HEK293T (cell line): ENCODE measurements around the gene BTBD7.

Experiments
- CTCF ChIA-PET: fragments of 350-600 bp; formaldehyde crosslinking; extraction: SDS; loops from one replicate; lab custom pipeline; 2021; ENCODE audit warnings: antibody characterized with exemption, inconsistent platforms; lab: Yijun Ruan, JAX
- POLR2A ChIA-PET: fragments of 350-600 bp; formaldehyde crosslinking; extraction: SDS; loops from one replicate; lab custom pipeline; 2020; ENCODE audit warnings: antibody characterized with exemption, inconsistent platforms; lab: Yijun Ruan, JAX
- DNase-seq: peaks from one replicate; pipeline ENCODE4 v3.0.0; 2012; ENCODE audit warnings: mixed read lengths; ENCODE audit errors: extremely low spot score
- ARNT ChIP-seq: fragments of 450-650 bp; IDR thresholded peaks from 2 replicates; pipeline ENCODE4 v1.6.1; 2017; ENCODE audit warnings: mild to moderate bottlenecking
- BHLHE40 ChIP-seq: fragments of 450-650 bp; IDR thresholded peaks from 2 replicates; pipeline ENCODE4 v1.6.1; 2016; ENCODE audit warnings: mild to moderate bottlenecking, moderate library complexity, borderline replicate concordance
- CTBP1 ChIP-seq: fragments of 450-650 bp; IDR thresholded peaks from 2 replicates; pipeline ENCODE4 v1.6.1; 2016; ENCODE audit warnings: borderline replicate concordance
- ELF4 ChIP-seq: fragments of 450-650 bp; IDR thresholded peaks from 2 replicates; pipeline ENCODE4 v1.6.1; 2017; ENCODE audit warnings: antibody characterized with exemption
- FOXA1 ChIP-seq: fragments of 450-650 bp; IDR thresholded peaks from 2 replicates; pipeline ENCODE4 v1.6.1; 2016; ENCODE audit warnings: mild to moderate bottlenecking
- FOXK2 ChIP-seq: fragments of 450-650 bp; IDR thresholded peaks from 2 replicates; pipeline ENCODE4 v1.6.1; 2016; ENCODE audit warnings: mild to moderate bottlenecking
- FOXM1 ChIP-seq: fragments of 450-650 bp; IDR thresholded peaks from 2 replicates; pipeline ENCODE4 v1.6.1; 2017; ENCODE audit warnings: mild to moderate bottlenecking, borderline replicate concordance
- HDGF ChIP-seq: fragments of 450-650 bp; IDR thresholded peaks from 2 replicates; pipeline ENCODE4 v1.6.1; 2017; ENCODE audit warnings: antibody characterized with exemption, borderline replicate concordance
- L3MBTL2 ChIP-seq: fragments of 450-650 bp; conservative IDR thresholded peaks from 2 replicates; pipeline ENCODE4 v1.6.1; 2016; ENCODE audit warnings: mild to moderate bottlenecking
- LEF1 ChIP-seq: fragments of 450-650 bp; IDR thresholded peaks from 2 replicates; pipeline ENCODE4 v1.6.1; 2017; ENCODE audit warnings: mild to moderate bottlenecking, borderline replicate concordance
- NFRKB ChIP-seq: fragments of 450-650 bp; IDR thresholded peaks from 2 replicates; pipeline ENCODE4 v1.6.1; 2016; ENCODE audit warnings: mild to moderate bottlenecking, moderate library complexity
- SP1 ChIP-seq: fragments of 450-650 bp; IDR thresholded peaks from 2 replicates; pipeline ENCODE4 v1.6.1; 2017
- SUZ12 ChIP-seq: fragments of 450-650 bp; IDR thresholded peaks from 2 replicates; pipeline ENCODE4 v1.6.1; 2016; ENCODE audit warnings: mild to moderate bottlenecking
- TARDBP ChIP-seq: fragments of 450-650 bp; IDR thresholded peaks from 2 replicates; pipeline ENCODE4 v1.6.1; 2016
- ZNF384 ChIP-seq: fragments of 450-650 bp; IDR thresholded peaks from 2 replicates; pipeline ENCODE4 v1.6.1; 2016
- TF ChIP-seq, protein P1 (sequence below): fragments of 450-650 bp; IDR thresholded peaks from 2 replicates; pipeline ENCODE4 v1.6.1; 2016

BTBD7 gene

GRCh38 chr14:93331002-93331727, 1.7 kb downstream of the BTBD7 start:
- no peak for DNase-seq
- CTCF ChIA-PET, result interaction anchor here (1.0 kb wide), 1 partner anchor 54 kb away, joined by 3 read pairs; no protein-coding TSS in a partner anchor
- TF ChIP-seq FOXA1, result no peak
- no peak for TF ChIP-seq LEF1
- no peak for TF ChIP-seq FOXK2
- TF ChIP-seq HDGF, result no peak
- no peak for TF ChIP-seq FOXM1
- TF ChIP-seq ZNF384, result no peak
- POLR2A ChIA-PET, result interaction anchor here (0.8 to 1.4 kb wide), 2 partner anchors 8 to 13 kb away, joined by 3 to 5 read pairs; no protein-coding TSS in a partner anchor

GRCh38 chr14:93330609-93331000, 2.2 kb downstream of the BTBD7 start:
- no peak for DNase-seq
- TF ChIP-seq FOXK2 (no peak), ELF4 (no peak), LEF1 (no peak), FOXM1 (no peak), L3MBTL2 (no peak), FOXA1 (no peak)
- ChIA-PET POLR2A (interaction anchor here (1.4 kb wide), 1 partner anchor 13 kb away, joined by 5 read pairs; no protein-coding TSS in a partner anchor), CTCF (interaction anchor here (1.0 kb wide), 1 partner anchor 53 kb away, joined by 3 read pairs; no protein-coding TSS in a partner anchor)

- POLR2A ChIA-PET, result no interaction called here
- CTCF ChIA-PET, result no interaction called here
- TF ChIP-seq FOXK2, result no peak
- TF ChIP-seq L3MBTL2, result no peak
- no peak for TF ChIP-seq LEF1
- no peak for TF ChIP-seq ELF4
- no peak for TF ChIP-seq SP1
- no peak for TF ChIP-seq SUZ12
- no peak for TF ChIP-seq NFRKB
- no peak for TF ChIP-seq ARNT
- TF ChIP-seq, protein P1, sequence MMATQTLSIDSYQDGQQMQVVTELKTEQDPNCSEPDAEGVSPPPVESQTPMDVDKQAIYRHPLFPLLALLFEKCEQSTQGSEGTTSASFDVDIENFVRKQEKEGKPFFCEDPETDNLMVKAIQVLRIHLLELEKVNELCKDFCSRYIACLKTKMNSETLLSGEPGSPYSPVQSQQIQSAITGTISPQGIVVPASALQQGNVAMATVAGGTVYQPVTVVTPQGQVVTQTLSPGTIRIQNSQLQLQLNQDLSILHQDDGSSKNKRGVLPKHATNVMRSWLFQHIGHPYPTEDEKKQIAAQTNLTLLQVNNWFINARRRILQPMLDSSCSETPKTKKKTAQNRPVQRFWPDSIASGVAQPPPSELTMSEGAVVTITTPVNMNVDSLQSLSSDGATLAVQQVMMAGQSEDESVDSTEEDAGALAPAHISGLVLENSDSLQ, result no peak
- no peak for TF ChIP-seq ZNF384
- TF ChIP-seq FOXA1, result no peak
- TF ChIP-seq BHLHE40, result no peak
- no peak for TF ChIP-seq HDGF
- no peak for TF ChIP-seq FOXM1
- TF ChIP-seq TARDBP, result no peak
- no peak for TF ChIP-seq CTBP1
- DNase-seq, result no peak
Observed at GRCh38 chr14:93329965-93330608, 2.7 kb downstream of the BTBD7 start.

DNA sequence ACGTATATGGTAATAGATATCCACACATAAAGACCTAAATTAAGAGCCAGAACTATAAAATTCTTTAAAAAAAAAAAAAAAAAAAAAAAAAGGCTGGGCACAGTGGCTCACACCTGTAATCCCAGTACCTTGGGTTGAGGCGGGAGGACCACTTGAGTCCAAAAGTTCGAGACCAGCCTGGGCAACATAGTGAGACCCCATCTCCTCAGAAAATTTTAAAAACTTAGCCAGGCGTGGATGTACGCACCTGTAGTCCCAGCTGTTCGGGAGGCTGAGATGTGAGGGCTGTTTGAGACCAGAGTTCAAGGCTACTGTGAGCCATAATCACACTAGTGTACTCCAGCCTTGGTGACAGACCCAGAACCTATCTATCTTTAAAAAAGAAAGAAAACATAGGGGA, 4.3 kb downstream of the BTBD7 start:
- ChIA-PET CTCF (no interaction called here), POLR2A (no interaction called here)
- TF ChIP-seq SUZ12 (no peak), BHLHE40 (no peak)
- no peak for DNase-seq

DNA sequence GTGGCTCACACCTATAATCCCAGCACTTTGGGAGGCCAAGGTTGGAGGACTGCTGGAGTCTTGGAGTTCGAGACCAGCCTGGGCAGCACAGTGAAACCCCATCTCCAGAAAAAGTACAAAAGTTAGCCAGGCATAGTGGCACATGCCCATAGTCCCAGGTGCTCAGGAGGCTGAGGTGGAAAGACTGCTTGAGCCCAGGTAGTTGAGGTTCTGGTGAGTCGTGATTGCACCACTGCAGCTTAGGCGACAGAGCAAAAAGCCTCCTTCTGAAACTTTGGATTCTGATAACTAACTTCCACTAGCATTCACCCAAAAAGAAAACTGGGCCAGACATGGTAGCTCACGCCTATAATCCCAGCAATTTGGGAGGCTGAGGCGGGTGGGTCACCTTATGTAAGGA, 6.6 kb downstream of the BTBD7 start:
- ChIA-PET CTCF (no interaction called here), POLR2A (no interaction called here)
- no peak for DNase-seq
- TF ChIP-seq FOXA1 (no peak), ARNT (no peak), LEF1 (no peak), FOXK2 (no peak), TARDBP (no peak), HDGF (no peak), L3MBTL2 (no peak), ZNF384 (no peak), FOXM1 (no peak), NFRKB (no peak), CTBP1 (no peak), BHLHE40 (no peak), SP1 (no peak), ELF4 (no peak), SUZ12 (no peak)

- no peak for TF ChIP-seq ELF4
- no peak for TF ChIP-seq BHLHE40
- TF ChIP-seq ARNT, result no peak
- TF ChIP-seq L3MBTL2, result no peak
- TF ChIP-seq FOXA1, result no peak
- TF ChIP-seq FOXK2, result no peak
- no peak for TF ChIP-seq ZNF384
- TF ChIP-seq SUZ12, result no peak
- no peak for TF ChIP-seq HDGF
- no peak for TF ChIP-seq NFRKB
- TF ChIP-seq, protein P1, result no peak
- no peak for TF ChIP-seq CTBP1
- no peak for TF ChIP-seq SP1
- no peak for TF ChIP-seq LEF1
- no peak for TF ChIP-seq TARDBP
- TF ChIP-seq FOXM1, result no peak
- no peak for DNase-seq
- POLR2A ChIA-PET, result interaction anchor here (0.7 kb wide), 1 partner anchor 8 kb away, joined by 3 read pairs; no protein-coding TSS in a partner anchor
- CTCF ChIA-PET, result no interaction called here
Observed at GRCh38 chr14:93323600-93324174, 9.1 kb downstream of the BTBD7 start.
